NB4 (cell line): ENCODE results near the gene ZFAND2B.

Source experiments
- DNase-seq: peaks from one replicate; pipeline ENCODE4 v3.0.0; 2010; ENCODE audit warnings: low read depth
- H3K4me3 ChIP-seq: one replicate; pipeline ENCODE4 v1.5.1; 2011; ENCODE audit warnings: mild to moderate bottlenecking, low read depth, low read length, moderate library complexity
- CTCF ChIP-seq: IDR thresholded peaks from one replicate; pipeline ENCODE4 v1.5.1; 2012; ENCODE audit warnings: low read depth, low read length
- MYC ChIP-seq: IDR thresholded peaks from 2 replicates; pipeline ENCODE4 v1.6.1; 2011; ENCODE audit warnings: low read depth, low read length
- POLR2A ChIP-seq: IDR thresholded peaks from 2 replicates; pipeline ENCODE4 v1.6.1; 2011; ENCODE audit warnings: mild to moderate bottlenecking; ENCODE audit not compliant: insufficient read length; ENCODE audit errors: extremely low read depth
- TF ChIP-seq, protein P1 (sequence below): IDR thresholded peaks from 2 replicates; pipeline ENCODE4 v1.6.1; 2011; ENCODE audit warnings: low read depth, low read length

The ZFAND2B gene

GRCh38 chr2:219221957-219222518 is 15.5 kb downstream of the ZFAND2B start:
- H3K4me3 ChIP-seq: no peak overlapping the region
- no peak for TF ChIP-seq MYC
- TF ChIP-seq POLR2A: no peak
- TF ChIP-seq, protein P1, sequence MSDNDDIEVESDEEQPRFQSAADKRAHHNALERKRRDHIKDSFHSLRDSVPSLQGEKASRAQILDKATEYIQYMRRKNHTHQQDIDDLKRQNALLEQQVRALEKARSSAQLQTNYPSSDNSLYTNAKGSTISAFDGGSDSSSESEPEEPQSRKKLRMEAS: no peak
- no peak for TF ChIP-seq CTCF
- DNase-seq: no peak

GRCh38 chr2:219223831-219224610 is 17.4 kb downstream of the ZFAND2B start:
- DNase-seq: no peak

DNA sequence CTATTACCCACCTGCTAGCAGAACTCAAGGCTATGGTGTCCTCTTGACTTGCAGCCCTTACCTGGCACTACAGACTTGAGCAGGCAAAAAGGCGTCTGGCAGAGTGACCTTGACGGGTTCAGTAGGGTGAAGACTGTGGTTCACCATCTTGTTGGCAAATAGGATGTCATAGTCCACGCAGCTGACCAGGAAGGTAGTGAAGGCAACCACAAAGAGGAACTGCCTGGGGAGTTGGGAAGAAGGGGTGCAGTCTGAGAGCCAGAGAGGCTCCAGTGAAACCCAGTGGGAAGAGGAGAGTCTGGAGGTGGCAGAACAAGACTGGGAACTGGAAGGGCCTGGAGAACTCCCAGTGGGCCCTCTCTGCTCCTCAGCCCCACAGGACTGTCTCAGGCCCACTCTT is 18.8 kb downstream of the ZFAND2B start:
- peak; percentile 92 for DNase-seq
- TF ChIP-seq CTCF: no peak
- TF ChIP-seq MYC: peak; percentile 47; the same call in 1 of the 2 replicates
- TF ChIP-seq, protein P1: no peak
- TF ChIP-seq POLR2A: no peak
- no peak overlapping the region for H3K4me3 ChIP-seq

More at GRCh38 chr2:219223831-219224610, 17.4 kb downstream of the ZFAND2B start:
- no peak for TF ChIP-seq CTCF
- TF ChIP-seq POLR2A: no peak
- TF ChIP-seq, protein P1: no peak
- no peak for TF ChIP-seq MYC
- H3K4me3 ChIP-seq: no peak overlapping the region

DNA sequence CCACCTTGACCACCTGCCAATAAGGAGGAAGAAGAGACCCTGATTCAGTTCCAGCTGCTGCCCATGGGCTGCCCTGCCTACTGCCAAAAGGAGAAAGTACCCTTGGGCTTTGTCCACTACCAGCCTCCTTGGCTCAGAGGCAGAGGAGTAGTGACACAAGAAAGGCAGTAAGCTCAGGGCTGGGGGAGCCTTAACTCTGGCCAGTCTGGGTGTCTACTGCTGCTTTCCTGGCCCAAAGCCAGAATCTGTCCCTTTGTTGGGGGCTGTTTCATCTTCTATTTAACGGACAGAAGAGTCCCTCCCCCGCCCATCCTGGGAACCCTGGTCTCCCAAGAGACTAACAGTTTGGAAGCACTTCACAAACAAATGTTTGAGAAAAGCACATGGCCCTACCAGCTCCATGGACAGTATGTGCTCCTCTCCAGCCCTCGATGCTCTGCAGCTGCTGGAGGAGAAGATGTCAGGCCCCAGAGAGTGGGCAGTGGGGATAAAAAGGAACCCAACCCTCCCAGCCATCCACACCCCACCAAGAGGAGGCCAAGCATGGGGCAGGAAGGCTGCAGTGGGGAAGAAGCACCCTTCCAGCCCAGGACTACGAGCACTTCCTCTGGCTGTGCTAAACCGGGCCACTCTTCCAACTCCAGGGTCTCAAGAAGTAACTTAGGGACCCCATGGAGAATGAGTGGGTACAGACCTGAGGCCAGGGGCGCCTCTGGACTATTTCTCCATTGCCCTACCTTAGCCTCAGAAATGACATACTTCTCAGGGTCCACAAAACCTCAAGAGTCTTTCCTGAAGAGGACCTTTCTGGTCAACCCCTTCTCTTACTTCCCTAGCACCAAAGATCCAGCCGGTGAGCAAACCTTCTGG is 21.7 kb downstream of the ZFAND2B start:
- DNase-seq: peak; percentile 37
- H3K4me3 ChIP-seq: peak overlapping the region; percentile 94
- no peak for TF ChIP-seq POLR2A
- no peak for TF ChIP-seq CTCF
- TF ChIP-seq, protein P1: peak; percentile 36; the same call in 1 of the 2 replicates
- TF ChIP-seq MYC: no peak

DNA sequence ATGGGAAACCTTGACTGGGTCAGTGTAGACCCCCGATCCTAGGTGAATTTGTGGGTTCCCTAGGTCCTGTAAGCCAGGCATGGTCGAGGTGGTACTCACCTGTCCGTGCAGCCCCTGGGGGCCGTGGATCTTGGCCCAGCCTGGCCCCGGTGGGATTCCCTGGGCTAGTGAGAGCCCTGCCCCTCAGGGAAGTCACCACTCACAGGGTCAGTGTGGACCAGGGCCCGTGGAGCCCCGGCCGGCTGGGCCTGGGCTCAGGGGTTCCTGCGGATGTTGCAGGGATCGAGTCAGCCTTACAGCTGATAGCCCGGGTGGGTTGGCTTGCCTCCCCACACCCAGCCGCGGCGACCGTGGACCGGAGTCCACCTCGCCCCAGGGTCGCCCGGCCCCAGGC is 22.3 kb downstream of the ZFAND2B start:
- no peak for DNase-seq
- TF ChIP-seq POLR2A (no peak), CTCF (no peak), MYC (no peak)
- TF ChIP-seq, protein P1: no peak
- peak overlapping the region; percentile 94 for H3K4me3 ChIP-seq
